HepG2 (cell line): Measurements from ENCODE around the gene GNAT2. TPM values are rescaled to one million over a fixed set of nuclear protein-coding genes. Genes with fewer than 3 reads are reported as not detected.
A peak's percentile ranks its signal among the peaks of the same experiment; 100 is the strongest.

Experiments used
- ATAC-seq: fragments of 200-7000 bp; cut with Tn5 transposase; 3 replicates; pipeline ENCODE4 v1.9.1; 2020; ENCODE audit warnings: mild to moderate bottlenecking, moderate library complexity
- BruUV-seq: library from RNA; stranded (reverse); fragments of 400-500 nt; replicated peaks from 2 replicates; lab custom pipeline; 2021; lab: Mats Ljungman, UMichigan
- CTCF ChIA-PET: fragments of 300-600 bp; formaldehyde crosslinking; extraction: SDS; loops from one replicate; lab custom pipeline; 2021; ENCODE audit warnings: low total read pairs, inconsistent platforms, low intra/inter-chr PET ratio; lab: Yijun Ruan, JAX
- POLR2A ChIA-PET: fragments of 350-600 bp; sonication (Branson Sonifier 250); formaldehyde crosslinking; loops from one replicate; lab custom pipeline; 2020; ENCODE audit warnings: antibody characterized with exemption, inconsistent platforms; lab: Yijun Ruan, JAX
- DNase-seq: peaks from one replicate; pipeline ENCODE4 v3.0.0-alpha.2; 2015; ENCODE audit warnings: low spot score
- FAIRE-seq: peaks from 3 replicates; lab custom pipeline; 2011; peaks lifted over from hg19 to GRCh38; lab: Jason Lieb, UNC
- H2AFZ ChIP-seq: one replicate; pipeline ENCODE4 v1.6.1; 2011; ENCODE audit warnings: low read length, inconsistent platforms
- H3K27ac ChIP-seq: fragments of 300-600 bp; 3 replicates; pipeline ENCODE4 v1.8.0; 2011; ENCODE audit warnings: mixed run types, mild to moderate bottlenecking, mixed read lengths, low read length, inconsistent platforms; ENCODE audit not compliant: insufficient read depth; ENCODE audit errors: extremely low read length
- H3K27me3 ChIP-seq, 2 experiments: fragments of 200-600 bp in 1 of 2; 2 replicates in 1 of 2; 3 replicates in 1 of 2; pipeline versions ENCODE4 v1.6.0 to v1.8.0; 2011; ENCODE audit warnings: low read length in 2 of 2, mild to moderate bottlenecking in 2 of 2, moderate library complexity in 2 of 2, inconsistent platforms in 1 of 2; ENCODE audit not compliant: insufficient read depth in 2 of 2, control insufficient read depth in 1 of 2
- H3K36me3 ChIP-seq, 2 experiments: fragments of 200-600 bp in 1 of 2; replicated peaks in 1 of 2; 2 replicates in 1 of 2; 3 replicates in 1 of 2; pipeline versions ENCODE4 v1.5.1 to v1.8.0; 2011; ENCODE audit warnings: low read length in 2 of 2, inconsistent platforms in 1 of 2; ENCODE audit not compliant: insufficient read depth in 2 of 2, control insufficient read depth in 1 of 2
- H3K4me1 ChIP-seq: 2 replicates; pipeline ENCODE4 v1.5.1; 2012; ENCODE audit warnings: low read length, inconsistent platforms; ENCODE audit not compliant: insufficient read depth
- H3K4me2 ChIP-seq: 2 replicates; pipeline ENCODE4 v1.6.0; 2011; ENCODE audit warnings: low read depth, low read length, inconsistent platforms
- H3K4me3 ChIP-seq, 3 experiments: fragments of 200-600 bp in 1 of 3; sonication (generic), shearing (Covaris generic) in 1 of 3; replicated peaks in 1 of 3; 2 replicates each; pipeline ENCODE4 v1.5.1; 2011 to 2016; ENCODE audit warnings: low read length in 3 of 3, inconsistent platforms in 2 of 3, low read depth in 2 of 3, mild to moderate bottlenecking in 2 of 3, control low read depth in 1 of 3, mixed read lengths in 1 of 3; ENCODE audit not compliant: insufficient read depth in 1 of 3
- H3K79me2 ChIP-seq: one replicate; pipeline ENCODE4 v1.6.1; 2011; ENCODE audit warnings: low read length, inconsistent platforms; ENCODE audit not compliant: insufficient read depth
- H3K9ac ChIP-seq: 2 replicates; pipeline ENCODE4 v1.6.0; 2011; ENCODE audit warnings: mild to moderate bottlenecking, low read depth, low read length, inconsistent platforms; ENCODE audit not compliant: insufficient read depth
- H3K9me3 ChIP-seq: 2 replicates; pipeline ENCODE4 v1.5.1; 2012; ENCODE audit warnings: mild to moderate bottlenecking, low read length
- H4K20me1 ChIP-seq: 2 replicates; pipeline ENCODE4 v1.6.0; 2011; ENCODE audit warnings: inconsistent platforms, mild to moderate bottlenecking, low read length, moderate library complexity; ENCODE audit not compliant: insufficient read depth
- ATF7 ChIP-seq, 2 experiments: fragments of 450-650 bp in 1 of 2; sonication (generic) in 1 of 2; formaldehyde crosslinking in 1 of 2; IDR thresholded peaks; 2 replicates each; pipeline versions ENCODE4 v1.4.0 to v1.6.1; 2016 to 2020; ENCODE audit warnings: antibody characterized with exemption in 1 of 2, mild to moderate bottlenecking in 1 of 2, missing genetic modification reagents in 1 of 2
- DPF2 ChIP-seq: sonication (generic); formaldehyde crosslinking; IDR thresholded peaks from 2 replicates; pipeline ENCODE4 v1.4.0; 2020; ENCODE audit warnings: mild to moderate bottlenecking, low read depth, missing genetic modification reagents, borderline replicate concordance
- KAT7 ChIP-seq: IDR thresholded peaks from 2 replicates; pipeline ENCODE4 v1.6.1; 2018; ENCODE audit warnings: borderline replicate concordance, missing compliant biosample characterization
- KDM1A ChIP-seq: IDR thresholded peaks from 2 replicates; pipeline ENCODE4 v1.6.1; 2016; ENCODE audit warnings: missing compliant biosample characterization
- KDM5B ChIP-seq: sonication (generic); formaldehyde crosslinking; IDR thresholded peaks from 2 replicates; pipeline ENCODE4 v1.4.0; 2020; ENCODE audit warnings: missing genetic modification reagents, mild to moderate bottlenecking, borderline replicate concordance
- NR2F2 ChIP-seq: IDR thresholded peaks from 2 replicates; pipeline ENCODE4 v1.6.1; 2012; ENCODE audit warnings: low read depth, inconsistent platforms, borderline replicate concordance
- PITX1 ChIP-seq: sonication (generic); formaldehyde crosslinking; IDR thresholded peaks from 2 replicates; pipeline ENCODE4 v1.5.1; 2020; ENCODE audit warnings: mild to moderate bottlenecking, missing genetic modification reagents
- POLR2A ChIP-seq, 2 experiments: IDR thresholded peaks; 2 replicates each; pipeline ENCODE4 v1.6.1; 2011; ENCODE audit warnings: low read depth in 2 of 2, low read length in 2 of 2, mild to moderate bottlenecking in 1 of 2, moderate library complexity in 1 of 2; ENCODE audit not compliant: insufficient read depth in 1 of 2
- RARA ChIP-seq: IDR thresholded peaks from 2 replicates; pipeline ENCODE4 v1.6.1; 2016; ENCODE audit warnings: missing genetic modification reagents, missing compliant biosample characterization
- SETDB1 ChIP-seq: sonication (generic); formaldehyde crosslinking; IDR thresholded peaks from 2 replicates; pipeline ENCODE4 v1.5.1; 2020; ENCODE audit warnings: missing genetic modification reagents, mild to moderate bottlenecking, borderline replicate concordance
- SMAD3 ChIP-seq: sonication (generic); formaldehyde crosslinking; IDR thresholded peaks from 2 replicates; pipeline ENCODE4 v1.4.0; 2020; ENCODE audit warnings: missing genetic modification reagents
- SRY ChIP-seq: sonication (generic); formaldehyde crosslinking; IDR thresholded peaks from 2 replicates; pipeline ENCODE4 v1.8.0; 2022; ENCODE audit warnings: mild to moderate bottlenecking, missing genetic modification reagents
- ZNF577 ChIP-seq: sonication (generic); formaldehyde crosslinking; IDR thresholded peaks from 2 replicates; pipeline ENCODE4 v1.4.0; 2020; ENCODE audit warnings: mild to moderate bottlenecking, low read depth, missing genetic modification reagents, borderline replicate concordance
- ZNF768 ChIP-seq: sonication (generic); formaldehyde crosslinking; IDR thresholded peaks from 2 replicates; pipeline ENCODE4 v1.4.0; 2020; ENCODE audit warnings: missing genetic modification reagents
- WGBS: methylation state at CpG from one replicate; pipeline ENCODE4 v1.1.6; 2017; ENCODE audit warnings: low lambda C conversion rate; 5-methylcytosine and 5-hydroxymethylcytosine counted together
- in situ Hi-C: cut with HindIII; loops from 2 replicates; pipeline ENCODE4 v1.10.0; 2017; ENCODE audit warnings: low pct_unique_long_range_greater_than_20kb; ENCODE audit not compliant: extremely low pct_ligation_motif_present
- intact Hi-C: fragments of 100-400 bp; cut with micrococcal nuclease; formaldehyde crosslinking; loops from one replicate; pipeline ENCODE4 v1.10.0; 2022; ENCODE audit not compliant: unreplicated experiment
- polyA plus RNA-seq, 8 experiments: library from polyadenylated mRNA; depleted of rRNA in 3 of 8; stranded (reverse) in 7 of 8; unstranded in 1 of 8; fragments of >200 nt; fragmentation: Illumina TruSeq in 4 of 8; extraction: Trizol in 4 of 8; gene quantifications; 2 replicates each; pipeline versions ENCODE4 v1.2.1 to v1.2.3, GENCODE V29; 2011 to 2016; ENCODE audit warnings: low read depth in 4 of 8, missing spikeins in 1 of 8, mixed read lengths in 1 of 8; ENCODE audit not compliant: insufficient read depth in 1 of 8
- total RNA-seq, 5 experiments: library from RNA; depleted of rRNA; stranded (reverse); fragments of >200 nt; fragmentation: Illumina TruSeq; extraction: Trizol; gene quantifications; 2 replicates each; pipeline ENCODE4 v1.2.3, GENCODE V29; 2016; ENCODE audit warnings: low read depth in 1 of 5
- TF ChIP-seq, protein P1 (sequence below): sonication (generic); formaldehyde crosslinking; IDR thresholded peaks from 2 replicates; pipeline ENCODE4 v1.5.0; 2020; ENCODE audit warnings: mild to moderate bottlenecking, missing genetic modification reagents

Gene GNAT2
- total and polyA plus RNA-seq, 2 of the 13 experiments (the other 11 are each of a cell fraction or from before 2014, with no cell fraction given) = 0.08 to 0.20 TPM

DNA sequence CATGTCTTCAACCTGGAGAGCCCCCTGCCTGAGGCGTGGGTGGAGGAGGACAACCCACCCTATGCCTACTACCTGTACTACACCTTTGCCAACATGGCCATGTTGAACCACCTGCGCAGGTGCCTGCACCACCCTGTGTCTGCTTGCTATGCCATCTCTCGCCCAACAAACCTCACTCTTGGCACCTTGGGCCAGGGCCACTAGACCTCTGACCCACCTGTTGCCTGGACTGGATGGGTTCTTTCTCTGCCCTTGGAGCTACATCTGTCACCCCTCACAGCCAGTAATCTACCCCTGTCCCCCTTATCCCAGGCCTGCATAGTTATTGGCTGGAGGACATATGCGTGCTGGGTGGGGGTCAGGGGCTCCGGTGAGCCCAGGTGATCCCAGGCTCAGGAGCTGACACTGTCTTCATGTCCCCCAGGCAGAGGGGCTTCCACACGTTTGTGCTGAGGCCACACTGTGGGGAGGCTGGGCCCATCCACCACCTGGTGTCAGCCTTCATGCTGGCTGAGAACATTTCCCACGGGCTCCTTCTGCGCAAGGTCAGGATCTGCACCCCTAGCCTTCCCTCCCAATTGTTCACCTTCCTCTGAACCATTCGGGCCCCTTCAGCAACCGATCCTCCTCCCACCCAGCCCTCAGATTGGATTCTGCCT is 10.1 kb upstream of the GNAT2 start:
- ChIA-PET POLR2A (interaction anchor here (1.1 to 2.7 kb wide), 3 partner anchors 9 to 84 kb away, joined by 4 to 11 read pairs (median 5); partner anchors contain the start of genes AMPD2, GNAI3 and GNAT2), CTCF (interaction anchor here (2.9 kb wide), 1 partner anchor 83 kb away, joined by 23 read pairs; no protein-coding TSS in a partner anchor)
- H3K27ac ChIP-seq = no peak overlapping the region
- peaks cover 5% of the 10 kb centered on the region for H3K79me2 ChIP-seq
- H3K4me2 ChIP-seq = no peak overlapping the region
- TF ChIP-seq POLR2A (IDR thresholded peaks at IDR 0.05; ENCODE audit: insufficient read depth in 1 of 2, low read depth in 2 of 2, low read length in 2 of 2) (0 out of 4 replicates have a peak, but pooled peaks of 1 of the 2 experiments have one; percentile 7), ZNF768 (no peak), SMAD3 (CRISPR knock-in tag) (no peak), KAT7 (CRISPR knock-in tag) (no peak), NR2F2 (no peak)
- no peak overlapping the region for H2AFZ ChIP-seq
- in situ Hi-C loops (no loop called here), intact Hi-C loops (no loop called here)
- H3K36me3 ChIP-seq = peaks cover 42 to 68% of the 10 kb centered on the region in 2 experiments
- FAIRE-seq (no peak), DNase-seq (no peak), ATAC-seq (no peak)
- 0 out of 2 replicates have a peak, but pooled peaks cover 4% of the 10 kb centered on the region for H4K20me1 ChIP-seq
- BruUV-seq = no TSS peak
- no peaks in the 10 kb centered on the region for H3K27me3 ChIP-seq
- WGBS = 89% methylated on average over 9 of the region's 10 CpGs
- H3K9ac ChIP-seq = no peak overlapping the region
- no peak overlapping the region for H3K4me3 ChIP-seq
- H3K4me1 ChIP-seq = peaks cover 8% of the 10 kb centered on the region
- no peaks in the 10 kb centered on the region for H3K9me3 ChIP-seq

DNA sequence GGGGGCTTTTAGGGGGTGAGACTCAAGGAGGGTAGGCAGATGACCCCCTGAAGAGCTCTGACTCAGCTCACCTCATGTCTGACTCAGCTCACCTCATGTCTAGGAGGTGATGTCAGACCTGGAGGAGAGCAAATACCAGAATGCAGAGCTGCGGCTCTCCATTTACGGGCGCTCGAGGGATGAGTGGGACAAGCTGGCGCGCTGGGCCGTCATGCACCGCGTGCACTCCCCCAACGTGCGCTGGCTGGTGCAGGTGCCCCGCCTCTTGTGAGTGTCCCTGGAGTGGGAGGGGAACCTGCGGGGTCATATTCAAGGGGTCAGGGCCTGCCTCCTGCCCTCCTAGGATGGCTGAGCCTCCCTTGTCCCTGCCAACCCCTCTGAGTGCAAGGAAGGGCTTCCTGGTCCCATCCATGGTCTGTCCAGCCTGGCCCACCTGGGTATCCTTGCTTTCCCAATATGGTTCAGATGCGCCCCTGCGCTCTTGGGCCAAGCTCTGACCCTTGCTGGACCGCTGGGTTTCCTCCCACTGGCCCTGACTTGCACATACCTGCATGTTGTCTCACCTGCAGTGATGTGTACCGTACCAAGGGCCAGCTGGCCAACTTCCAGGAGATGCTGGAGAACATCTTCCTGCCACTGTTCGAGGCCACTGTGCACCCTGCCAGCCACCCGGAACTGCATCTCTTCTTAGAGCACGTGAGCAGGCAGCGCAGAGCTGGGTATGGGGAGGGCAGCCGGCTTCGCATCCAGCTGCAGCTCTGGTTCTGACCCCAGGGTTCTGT is 9.3 kb upstream of the GNAT2 start:
- Histone ChIP-seq H3K9me3 (no peaks in the 10 kb centered on the region), H3K9ac (no peak overlapping the region), H3K36me3 (peaks cover 43 to 69% of the 10 kb centered on the region in 2 experiments), H3K4me1 (peaks cover 8% of the 10 kb centered on the region), H3K4me2 (no peak overlapping the region), H3K27me3 (no peaks in the 10 kb centered on the region), H2AFZ (no peak overlapping the region), H3K27ac (no peak overlapping the region), H4K20me1 (peaks cover 11% of the 10 kb centered on the region; the same call in 1 of the 2 replicates), H3K79me2 (peaks cover 12% of the 10 kb centered on the region), H3K4me3 (no peak overlapping the region)
- ChIA-PET CTCF (interaction anchor here (2.9 kb wide), 1 partner anchor 83 kb away, joined by 23 read pairs; no protein-coding TSS in a partner anchor), POLR2A (interaction anchor here (1.1 to 2.7 kb wide), 2 partner anchors 9 to 80 kb away, joined by 5 to 11 read pairs; partner anchors contain the start of genes AMPD2, GNAI3 and GNAT2)
- ATAC-seq = no peak
- FAIRE-seq = no peak
- in situ Hi-C loops = no loop called here
- intact Hi-C loops = no loop called here
- BruUV-seq = no TSS peak
- DNase-seq = no peak
- WGBS = 99% methylated on average over 10 of the region's 23 CpGs
- TF ChIP-seq KDM5B (CRISPR knock-in tag) = no peak
- no peak for TF ChIP-seq ZNF577 (CRISPR knock-in tag)
- no peak for TF ChIP-seq RARA (CRISPR knock-in tag)
- no peak for TF ChIP-seq SRY (CRISPR knock-in tag)
- no peak for TF ChIP-seq DPF2
- TF ChIP-seq ATF7 (IDR thresholded peaks at IDR 0.05) = no peak
- TF ChIP-seq ATF7 (CRISPR knock-in tag; IDR thresholded peaks at IDR 0.05) = no peak
- no peak for TF ChIP-seq KDM1A (CRISPR knock-in tag)
- TF ChIP-seq, protein P1, sequence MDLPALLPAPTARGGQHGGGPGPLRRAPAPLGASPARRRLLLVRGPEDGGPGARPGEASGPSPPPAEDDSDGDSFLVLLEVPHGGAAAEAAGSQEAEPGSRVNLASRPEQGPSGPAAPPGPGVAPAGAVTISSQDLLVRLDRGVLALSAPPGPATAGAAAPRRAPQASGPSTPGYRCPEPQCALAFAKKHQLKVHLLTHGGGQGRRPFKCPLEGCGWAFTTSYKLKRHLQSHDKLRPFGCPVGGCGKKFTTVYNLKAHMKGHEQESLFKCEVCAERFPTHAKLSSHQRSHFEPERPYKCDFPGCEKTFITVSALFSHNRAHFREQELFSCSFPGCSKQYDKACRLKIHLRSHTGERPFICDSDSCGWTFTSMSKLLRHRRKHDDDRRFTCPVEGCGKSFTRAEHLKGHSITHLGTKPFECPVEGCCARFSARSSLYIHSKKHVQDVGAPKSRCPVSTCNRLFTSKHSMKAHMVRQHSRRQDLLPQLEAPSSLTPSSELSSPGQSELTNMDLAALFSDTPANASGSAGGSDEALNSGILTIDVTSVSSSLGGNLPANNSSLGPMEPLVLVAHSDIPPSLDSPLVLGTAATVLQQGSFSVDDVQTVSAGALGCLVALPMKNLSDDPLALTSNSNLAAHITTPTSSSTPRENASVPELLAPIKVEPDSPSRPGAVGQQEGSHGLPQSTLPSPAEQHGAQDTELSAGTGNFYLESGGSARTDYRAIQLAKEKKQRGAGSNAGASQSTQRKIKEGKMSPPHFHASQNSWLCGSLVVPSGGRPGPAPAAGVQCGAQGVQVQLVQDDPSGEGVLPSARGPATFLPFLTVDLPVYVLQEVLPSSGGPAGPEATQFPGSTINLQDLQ (CRISPR knock-in tag) = no peak
- no peak for TF ChIP-seq PITX1 (CRISPR knock-in tag)
- TF ChIP-seq SETDB1 (CRISPR knock-in tag) = no peak
